Thyroid gland (tissue), 4 donors: Measurements from ENCODE around the gene PLCG2. TPM values are rescaled to one million over a fixed set of nuclear protein-coding genes. Genes with fewer than 3 reads are reported as not detected.

Source experiments
- DNase-seq, 2 donors: peaks; one replicate each; pipeline ENCODE4 v3.0.0-alpha.2; 2019
- H3K27ac ChIP-seq, 3 donors: fragments of 200-600 bp; sonication (generic); 1 replicate in 2 of 3; 2 replicates in 1 of 3; pipeline ENCODE4 v1.5.1; 2016 to 2019; ENCODE audit warnings: mild to moderate bottlenecking in 1 of 3, moderate library complexity in 1 of 3
- H3K27me3 ChIP-seq: fragments of 200-600 bp; sonication (generic); one replicate; pipeline ENCODE4 v1.5.1; 2019
- H3K36me3 ChIP-seq, 2 donors: fragments of 200-600 bp; sonication (generic); one replicate each; pipeline ENCODE4 v1.5.1; 2016 to 2019
- H3K4me1 ChIP-seq, 2 donors: fragments of 200-600 bp; sonication (generic); one replicate each; pipeline ENCODE4 v1.5.1; 2017 to 2019
- H3K4me3 ChIP-seq, 3 donors: fragments of 200-600 bp; sonication (generic); replicated peaks in 1 of 3; 1 replicate in 2 of 3; 2 replicates in 1 of 3; pipeline ENCODE4 v1.5.1; 2016; ENCODE audit warnings: mild to moderate bottlenecking in 1 of 3
- H3K9me3 ChIP-seq: fragments of 200-600 bp; sonication (generic); one replicate; pipeline ENCODE4 v1.5.1; 2017
- POLR2A ChIP-seq, 2 donors: fragments of 450-650 bp; IDR thresholded peaks; one replicate each; pipeline ENCODE4 v1.6.1; 2017; ENCODE audit warnings: antibody characterized with exemption in 2 of 2, mild to moderate bottlenecking in 2 of 2, moderate library complexity in 1 of 2
- WGBS, 2 donors: methylation state at CpG; one replicate each; pipeline ENCODE4 v1.1.5; 2017; 5-methylcytosine and 5-hydroxymethylcytosine counted together
- intact Hi-C: fragments of 100-400 bp; cut with DNase I; formaldehyde crosslinking; loops from one replicate; pipeline ENCODE4 v1.15.1; 2023
- total RNA-seq, 4 donors: library from RNA; depleted of rRNA; stranded (reverse); fragments of >200 nt; gene quantifications; one replicate each; pipeline ENCODE4 v1.2.3, GENCODE V29; 2016
- TF ChIP-seq, protein P1 (sequence below), 6 experiments: fragments of 200-600 bp in 3 of 6; fragments of 450-650 bp in 3 of 6; sonication (generic) in 3 of 6; IDR thresholded peaks; one replicate each; pipeline ENCODE4 v1.5.1; 2016 to 2019; ENCODE audit warnings: antibody characterized with exemption in 6 of 6, mild to moderate bottlenecking in 2 of 6, inconsistent platforms in 1 of 6, moderate library complexity in 1 of 6

PLCG2 gene
- total RNA-seq, 4 donors from 2014 or later: 9.2 to 12.1 (median 10.3) TPM

GRCh38 chr16:81784072-81784795, 5.1 kb downstream of the PLCG2 start:
- Histone ChIP-seq H3K36me3 (no peaks in the 10 kb centered on the region), H3K27ac (no peak overlapping the region)
- intact Hi-C loops: no loop called here

GRCh38 chr16:81785138-81785924, 6.2 kb downstream of the PLCG2 start:
- H3K4me1 ChIP-seq: no peaks in the 10 kb centered on the region
- H3K27ac ChIP-seq: no peak overlapping the region
- DNase-seq: no peak
- 69 to 83% methylated on average over 7 of the region's 7 CpGs for WGBS, 2 donors
- no peaks in the 10 kb centered on the region for H3K9me3 ChIP-seq
- no peak overlapping the region for H3K4me3 ChIP-seq
- H3K36me3 ChIP-seq: no peaks in the 10 kb centered on the region
- intact Hi-C loops: no loop called here
- no peaks in the 10 kb centered on the region for H3K27me3 ChIP-seq
- no peak for TF ChIP-seq POLR2A (IDR thresholded peaks at IDR 0.05)
- TF ChIP-seq, protein P1, sequence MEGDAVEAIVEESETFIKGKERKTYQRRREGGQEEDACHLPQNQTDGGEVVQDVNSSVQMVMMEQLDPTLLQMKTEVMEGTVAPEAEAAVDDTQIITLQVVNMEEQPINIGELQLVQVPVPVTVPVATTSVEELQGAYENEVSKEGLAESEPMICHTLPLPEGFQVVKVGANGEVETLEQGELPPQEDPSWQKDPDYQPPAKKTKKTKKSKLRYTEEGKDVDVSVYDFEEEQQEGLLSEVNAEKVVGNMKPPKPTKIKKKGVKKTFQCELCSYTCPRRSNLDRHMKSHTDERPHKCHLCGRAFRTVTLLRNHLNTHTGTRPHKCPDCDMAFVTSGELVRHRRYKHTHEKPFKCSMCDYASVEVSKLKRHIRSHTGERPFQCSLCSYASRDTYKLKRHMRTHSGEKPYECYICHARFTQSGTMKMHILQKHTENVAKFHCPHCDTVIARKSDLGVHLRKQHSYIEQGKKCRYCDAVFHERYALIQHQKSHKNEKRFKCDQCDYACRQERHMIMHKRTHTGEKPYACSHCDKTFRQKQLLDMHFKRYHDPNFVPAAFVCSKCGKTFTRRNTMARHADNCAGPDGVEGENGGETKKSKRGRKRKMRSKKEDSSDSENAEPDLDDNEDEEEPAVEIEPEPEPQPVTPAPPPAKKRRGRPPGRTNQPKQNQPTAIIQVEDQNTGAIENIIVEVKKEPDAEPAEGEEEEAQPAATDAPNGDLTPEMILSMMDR (IDR thresholded peaks at IDR 0.05): no peak

More at GRCh38 chr16:81784072-81784795, 5.1 kb downstream of the PLCG2 start:
- no peaks in the 10 kb centered on the region for H3K27me3 ChIP-seq
- TF ChIP-seq, protein P1 (IDR thresholded peaks at IDR 0.05): no peak
- TF ChIP-seq POLR2A (IDR thresholded peaks at IDR 0.05): no peak
- no peaks in the 10 kb centered on the region for H3K9me3 ChIP-seq
- H3K4me1 ChIP-seq: no peaks in the 10 kb centered on the region
- H3K4me3 ChIP-seq: no peak overlapping the region
- peak in 1 of 2 donors; percentile 20 for DNase-seq
- 53 to 58% methylated on average over 3 of the region's 3 CpGs for WGBS, 2 donors

DNA sequence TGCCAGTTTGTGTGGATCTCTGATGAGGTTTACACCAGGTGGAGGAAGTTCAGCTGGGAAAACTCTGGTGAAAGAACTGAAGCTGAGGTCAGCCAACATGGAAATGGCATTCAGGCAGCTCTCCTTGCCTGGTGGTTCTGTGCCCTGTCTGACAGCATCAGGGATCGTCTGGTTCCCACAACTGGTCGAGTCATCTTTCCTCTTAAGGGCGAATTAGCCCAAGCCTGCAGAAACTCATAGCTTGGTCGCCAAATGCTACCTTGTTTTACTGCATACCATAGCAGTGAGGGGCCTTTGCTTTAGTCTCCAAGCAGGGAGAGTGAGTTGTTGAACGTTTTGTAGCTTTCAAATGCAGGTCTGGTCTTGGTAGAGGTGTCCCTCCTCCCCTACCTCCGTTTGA, 7.2 kb downstream of the PLCG2 start:
- 69 to 70% methylated on average over 6 of the region's 6 CpGs for whole genome bisulfite sequencing, 2 donors
- no peaks in the 10 kb centered on the region for H3K4me1 ChIP-seq
- DNase-seq: no peak
- TF ChIP-seq POLR2A (IDR thresholded peaks at IDR 0.05): no peak
- TF ChIP-seq, protein P1 (IDR thresholded peaks at IDR 0.05): no peak
- no peaks in the 10 kb centered on the region for H3K27me3 ChIP-seq
- H3K4me3 ChIP-seq: no peak overlapping the region
- H3K9me3 ChIP-seq: no peaks in the 10 kb centered on the region
- intact Hi-C loops: no loop called here
- no peak overlapping the region for H3K27ac ChIP-seq
- no peaks in the 10 kb centered on the region for H3K36me3 ChIP-seq

DNA sequence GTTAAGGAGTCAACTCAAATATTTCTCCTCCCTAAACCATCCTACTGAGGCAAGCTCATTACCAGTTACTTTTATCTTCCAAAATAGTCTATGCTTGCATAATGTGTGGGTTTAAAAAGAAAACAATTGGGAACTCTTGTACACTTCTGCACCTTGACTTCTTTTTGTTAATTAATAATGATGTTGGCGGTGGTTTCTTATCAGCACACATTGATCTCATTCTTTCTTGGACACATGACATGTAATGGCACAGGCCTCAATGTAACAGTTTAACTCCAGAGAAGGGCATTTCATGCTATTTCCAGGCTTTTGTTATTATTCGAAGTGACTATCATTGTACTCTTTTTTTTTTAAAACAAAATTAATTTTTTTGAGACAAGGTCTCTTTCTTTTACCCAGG, 7.8 kb downstream of the PLCG2 start:
- intact Hi-C loops: no loop called here
- 91 to 93% methylated on average over 2 of the region's 2 CpGs for WGBS, 2 donors

More for the DNA sequence above, 7.8 kb downstream of the PLCG2 start:
- no peak overlapping the region for H3K27ac ChIP-seq
- DNase-seq: no peak
- H3K27me3 ChIP-seq: no peaks in the 10 kb centered on the region
- no peaks in the 10 kb centered on the region for H3K9me3 ChIP-seq
- H3K4me3 ChIP-seq: no peak overlapping the region
- no peaks in the 10 kb centered on the region for H3K4me1 ChIP-seq
- H3K36me3 ChIP-seq: no peaks in the 10 kb centered on the region
- TF ChIP-seq, protein P1 (IDR thresholded peaks at IDR 0.05): no peak
- no peak for TF ChIP-seq POLR2A (IDR thresholded peaks at IDR 0.05)
